Prostate gland (tissue), 2 donors: Measurements from ENCODE around the gene CMTM2.

Experiments used
- POLR2A ChIP-seq: fragments of 450-650 bp; IDR thresholded peaks from one replicate; pipeline ENCODE4 v1.6.1; 2016; ENCODE audit warnings: antibody characterized with exemption, mild to moderate bottlenecking
- POLR2AphosphoS5 ChIP-seq: sonication (generic); formaldehyde crosslinking; IDR thresholded peaks from one replicate; pipeline ENCODE4 v1.6.1; 2017; ENCODE audit warnings: antibody characterized with exemption
- TF ChIP-seq, protein P1 (sequence below), 4 experiments: fragments of 200-600 bp in 2 of 4; fragments of 450-650 bp in 2 of 4; sonication (generic) in 2 of 4; IDR thresholded peaks; 1 replicate in 3 of 4; 2 replicates in 1 of 4; pipeline ENCODE4 v1.5.1; 2016 to 2019; ENCODE audit warnings: antibody characterized with exemption in 4 of 4, mild to moderate bottlenecking in 2 of 4, moderate library complexity in 2 of 4

DNA sequence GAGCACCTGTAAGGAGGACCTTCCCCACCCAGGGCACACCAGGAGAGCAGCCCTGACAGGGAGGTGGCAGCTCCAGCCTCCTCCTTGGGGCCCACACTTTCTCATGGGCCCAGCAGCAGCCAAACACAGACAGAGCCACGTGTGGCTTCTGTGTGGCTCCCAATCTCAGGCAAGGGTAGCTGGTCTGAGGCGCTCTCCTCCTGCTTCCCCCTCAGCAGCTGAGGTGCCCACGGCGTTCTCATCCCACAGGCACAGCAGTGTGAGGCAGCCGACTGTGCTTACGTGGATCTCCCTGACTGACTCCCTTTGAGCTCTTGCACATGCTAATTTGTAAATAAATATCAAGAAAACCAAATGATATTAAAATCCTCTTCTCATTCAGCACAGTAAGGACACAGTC lies 56.1 kb downstream of the CMTM2 start:
- TF ChIP-seq, protein P1, sequence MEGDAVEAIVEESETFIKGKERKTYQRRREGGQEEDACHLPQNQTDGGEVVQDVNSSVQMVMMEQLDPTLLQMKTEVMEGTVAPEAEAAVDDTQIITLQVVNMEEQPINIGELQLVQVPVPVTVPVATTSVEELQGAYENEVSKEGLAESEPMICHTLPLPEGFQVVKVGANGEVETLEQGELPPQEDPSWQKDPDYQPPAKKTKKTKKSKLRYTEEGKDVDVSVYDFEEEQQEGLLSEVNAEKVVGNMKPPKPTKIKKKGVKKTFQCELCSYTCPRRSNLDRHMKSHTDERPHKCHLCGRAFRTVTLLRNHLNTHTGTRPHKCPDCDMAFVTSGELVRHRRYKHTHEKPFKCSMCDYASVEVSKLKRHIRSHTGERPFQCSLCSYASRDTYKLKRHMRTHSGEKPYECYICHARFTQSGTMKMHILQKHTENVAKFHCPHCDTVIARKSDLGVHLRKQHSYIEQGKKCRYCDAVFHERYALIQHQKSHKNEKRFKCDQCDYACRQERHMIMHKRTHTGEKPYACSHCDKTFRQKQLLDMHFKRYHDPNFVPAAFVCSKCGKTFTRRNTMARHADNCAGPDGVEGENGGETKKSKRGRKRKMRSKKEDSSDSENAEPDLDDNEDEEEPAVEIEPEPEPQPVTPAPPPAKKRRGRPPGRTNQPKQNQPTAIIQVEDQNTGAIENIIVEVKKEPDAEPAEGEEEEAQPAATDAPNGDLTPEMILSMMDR (IDR thresholded peaks at IDR 0.05), result no peak
- TF ChIP-seq POLR2A (no peak), POLR2AphosphoS5 (no peak)
